GM12874 (cell line): Measurements from ENCODE around the gene SLC44A4.

Experiments used
- CTCF ChIP-seq: IDR thresholded peaks from 2 replicates; pipeline ENCODE4 v1.5.1; 2011; ENCODE audit warnings: low read depth, mild to moderate bottlenecking, control low read depth, low read length, moderate library complexity; ENCODE audit not compliant: insufficient read depth

SLC44A4 gene

GRCh38 chr6:31888276-31889258 lies 9.8 kb upstream of the SLC44A4 start:
- TF ChIP-seq CTCF: peak; percentile 81

GRCh38 chr6:31887173-31888007 lies 8.6 kb upstream of the SLC44A4 start:
- no peak for TF ChIP-seq CTCF

GRCh38 chr6:31886541-31886991 lies 7.8 kb upstream of the SLC44A4 start:
- no peak for TF ChIP-seq CTCF

GRCh38 chr6:31884528-31885035 lies 5.8 kb upstream of the SLC44A4 start:
- TF ChIP-seq CTCF: no peak

- TF ChIP-seq CTCF: no peak
These were observed 4.9 kb upstream of the SLC44A4 start for GRCh38 chr6:31883676-31884075.

- TF ChIP-seq CTCF: no peak
These were observed 3.5 kb upstream of the SLC44A4 start for GRCh38 chr6:31882344-31882743.
